ENCODE results near the gene OSBPL3. TPM values are rescaled to one million over a fixed set of nuclear protein-coding genes. Genes with fewer than 3 reads are reported as not detected.
"Not testable (repeated sequence)": the region's sequence is repeated elsewhere in the genome, so short reads cannot be mapped to it uniquely, and the experiment has no call there.

OSBPL3 gene
- total RNA-seq, 1 donor from 2014 or later: 35.2 TPM

- Histone ChIP-seq H3K36me3 (ENCODE audit: control insufficient read depth, insufficient read depth, low read length) (no peaks in the 10 kb centered on the region), H3K4me3 (ENCODE audit: low read depth, low read length) (no peak overlapping the region), H3K27me3 (ENCODE audit: control insufficient read depth, insufficient read depth, low read length) (no peaks in the 10 kb centered on the region)
- no peak for TF ChIP-seq CTCF (IDR thresholded peaks at IDR 0.05; ENCODE audit: insufficient read depth, low read length, poor library complexity, severe bottlenecking)
- peak; percentile 48 for DNase-seq (ENCODE audit: low read depth)
Measured at GRCh38 chr7:24907311-24907886, 72.6 kb downstream of the OSBPL3 start.

GRCh38 chr7:24905996-24906770 lies 73.8 kb downstream of the OSBPL3 start:
- no peak overlapping the region for H3K4me3 ChIP-seq (ENCODE audit: low read depth, low read length)
- TF ChIP-seq CTCF (IDR thresholded peaks at IDR 0.05; ENCODE audit: insufficient read depth, low read length, poor library complexity, severe bottlenecking): no peak
- H3K36me3 ChIP-seq (ENCODE audit: control insufficient read depth, insufficient read depth, low read length): no peaks in the 10 kb centered on the region
- H3K27me3 ChIP-seq (ENCODE audit: control insufficient read depth, insufficient read depth, low read length): no peaks in the 10 kb centered on the region
- DNase-seq (ENCODE audit: low read depth): peak; percentile 54

GRCh38 chr7:24903992-24904391 lies 76.0 kb downstream of the OSBPL3 start:
- not testable (repeated sequence) for H3K4me3 ChIP-seq (ENCODE audit: low read depth, low read length); H3K36me3 ChIP-seq (ENCODE audit: control insufficient read depth, insufficient read depth, low read length); H3K27me3 ChIP-seq (ENCODE audit: control insufficient read depth, insufficient read depth, low read length); DNase-seq (ENCODE audit: low read depth)

GRCh38 chr7:24903559-24903958 lies 76.4 kb downstream of the OSBPL3 start:
- TF ChIP-seq CTCF (IDR thresholded peaks at IDR 0.05; ENCODE audit: insufficient read depth, low read length, poor library complexity, severe bottlenecking): no peak
- Histone ChIP-seq H3K36me3 (ENCODE audit: control insufficient read depth, insufficient read depth, low read length) (no peaks in the 10 kb centered on the region), H3K4me3 (ENCODE audit: low read depth, low read length) (no peak overlapping the region), H3K27me3 (ENCODE audit: control insufficient read depth, insufficient read depth, low read length) (no peaks in the 10 kb centered on the region)
- DNase-seq (ENCODE audit: low read depth): no peak

GRCh38 chr7:24902931-24903330 lies 77.0 kb downstream of the OSBPL3 start:
- H3K27me3 ChIP-seq (ENCODE audit: control insufficient read depth, insufficient read depth, low read length): no peaks in the 10 kb centered on the region
- DNase-seq (ENCODE audit: low read depth): no peak
- no peaks in the 10 kb centered on the region for H3K36me3 ChIP-seq (ENCODE audit: control insufficient read depth, insufficient read depth, low read length)
- no peak for TF ChIP-seq CTCF (IDR thresholded peaks at IDR 0.05; ENCODE audit: insufficient read depth, low read length, poor library complexity, severe bottlenecking)
- H3K4me3 ChIP-seq (ENCODE audit: low read depth, low read length): no peak overlapping the region

- Histone ChIP-seq H3K36me3 (ENCODE audit: control insufficient read depth, insufficient read depth, low read length) (no peaks in the 10 kb centered on the region), H3K27me3 (ENCODE audit: control insufficient read depth, insufficient read depth, low read length) (no peaks in the 10 kb centered on the region), H3K4me3 (ENCODE audit: low read depth, low read length) (no peak overlapping the region)
- TF ChIP-seq CTCF (IDR thresholded peaks at IDR 0.05; ENCODE audit: insufficient read depth, low read length, poor library complexity, severe bottlenecking): no peak
- no peak for DNase-seq (ENCODE audit: low read depth)
Measured at GRCh38 chr7:24902276-24902675, 77.7 kb downstream of the OSBPL3 start.
